Measurements from ENCODE around the gene EN1.

EN1 gene

GRCh38 chr2:118855451-118856279, 8.2 kb upstream of the EN1 start:
- DNase-seq = peak; percentile 72 to 84

DNA sequence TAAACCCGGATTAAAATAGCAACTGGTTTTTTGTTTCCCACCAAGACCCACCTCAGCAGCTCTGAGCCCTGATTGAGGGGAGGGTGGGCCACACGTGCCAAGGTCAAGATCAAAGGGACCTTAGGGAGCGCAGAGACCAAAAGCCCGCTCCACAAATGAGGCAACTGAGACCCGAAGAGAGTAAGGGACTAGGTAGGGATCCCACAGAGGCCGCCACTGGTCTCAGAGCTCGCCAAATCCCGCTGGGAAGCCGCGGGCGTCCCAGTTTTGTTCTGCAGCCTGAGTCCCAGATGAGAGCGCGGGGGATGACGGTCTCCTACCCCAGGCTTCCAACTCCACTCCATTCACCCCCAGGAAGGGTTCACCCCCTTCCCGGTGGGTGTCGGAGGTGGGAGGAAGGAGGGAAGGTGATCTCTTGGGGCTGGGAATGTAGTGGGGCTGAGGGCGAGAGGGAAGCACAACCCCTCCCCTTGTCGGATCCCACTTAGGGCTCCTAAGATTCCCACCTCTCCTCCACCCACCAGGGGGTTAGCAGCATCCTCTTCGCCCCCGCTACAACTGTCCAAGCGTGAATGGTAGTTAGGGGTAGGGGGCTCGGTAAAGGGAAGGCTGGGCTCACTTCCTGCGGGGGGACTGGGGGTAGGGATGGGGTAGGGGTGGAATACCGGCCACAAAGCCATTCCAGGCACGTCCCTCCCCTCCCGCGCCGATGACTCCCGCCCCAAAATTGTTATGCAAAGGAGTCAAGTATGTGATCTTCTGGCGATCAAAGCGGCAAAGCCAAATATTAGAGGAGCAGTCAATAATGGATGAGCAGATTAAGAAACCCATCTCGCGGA, 7.3 kb upstream of the EN1 start:
- no peak for DNase-seq

DNA sequence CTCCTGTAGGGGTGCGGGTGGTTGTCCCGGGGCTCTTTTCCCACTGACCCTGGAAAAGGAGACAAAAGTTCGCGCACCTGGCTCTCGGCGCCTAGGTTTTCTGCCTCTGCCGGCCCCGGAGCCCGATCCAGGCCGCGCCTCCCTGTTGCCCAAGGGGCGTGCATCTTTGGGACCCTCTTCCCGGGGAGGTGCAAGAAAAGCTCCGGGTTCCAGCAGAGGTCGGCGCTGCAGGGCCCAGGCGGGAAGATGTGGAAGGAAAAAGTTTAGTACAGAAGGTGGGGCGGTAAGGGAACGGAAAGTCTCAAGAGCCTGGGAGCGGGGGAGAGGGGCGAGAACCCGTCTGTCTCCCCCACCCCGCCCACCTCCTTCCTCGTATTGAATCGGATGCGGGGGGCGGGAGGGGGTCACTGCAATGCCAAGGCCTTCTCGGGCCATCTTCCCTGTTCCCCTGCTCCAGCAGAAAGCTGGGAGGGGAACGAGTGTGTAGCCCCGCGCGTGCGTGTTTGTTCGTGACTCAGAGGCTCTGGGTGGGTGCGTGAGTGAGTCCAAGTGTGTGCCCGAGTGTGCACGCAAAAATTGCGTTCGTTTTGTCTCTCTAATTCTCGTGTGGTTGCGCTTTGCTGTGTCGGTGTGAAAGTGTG, 6.3 kb upstream of the EN1 start:
- DNase-seq = no peak

- no peak for DNase-seq
Observed at GRCh38 chr2:118853129-118853640, 5.7 kb upstream of the EN1 start.

DNA sequence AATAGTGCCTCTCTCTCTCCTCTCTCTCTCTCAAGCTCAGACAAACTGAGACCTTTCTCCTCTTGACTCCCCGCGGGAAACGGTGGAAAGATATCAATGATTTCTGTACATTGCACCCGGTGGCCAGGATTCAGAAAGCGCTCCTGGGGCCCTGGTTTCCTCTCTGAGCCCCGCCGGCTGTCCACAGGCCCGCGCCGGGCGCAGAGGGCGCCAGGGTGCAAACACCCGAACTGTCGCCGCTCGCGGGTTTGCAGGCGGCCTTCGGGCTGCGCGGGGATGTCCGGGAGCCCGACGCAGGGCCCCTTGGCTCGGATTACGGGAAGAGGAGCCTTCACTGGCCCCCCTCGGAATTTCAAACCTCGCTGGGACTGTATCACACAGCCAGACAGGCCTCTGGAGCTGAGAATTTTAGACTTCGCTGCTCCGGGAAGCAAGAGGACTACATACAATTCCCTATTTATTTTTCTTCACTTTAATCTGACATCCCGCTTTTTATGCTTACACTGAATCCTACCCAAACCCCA, 5.2 kb upstream of the EN1 start:
- no peak for DNase-seq

DNA sequence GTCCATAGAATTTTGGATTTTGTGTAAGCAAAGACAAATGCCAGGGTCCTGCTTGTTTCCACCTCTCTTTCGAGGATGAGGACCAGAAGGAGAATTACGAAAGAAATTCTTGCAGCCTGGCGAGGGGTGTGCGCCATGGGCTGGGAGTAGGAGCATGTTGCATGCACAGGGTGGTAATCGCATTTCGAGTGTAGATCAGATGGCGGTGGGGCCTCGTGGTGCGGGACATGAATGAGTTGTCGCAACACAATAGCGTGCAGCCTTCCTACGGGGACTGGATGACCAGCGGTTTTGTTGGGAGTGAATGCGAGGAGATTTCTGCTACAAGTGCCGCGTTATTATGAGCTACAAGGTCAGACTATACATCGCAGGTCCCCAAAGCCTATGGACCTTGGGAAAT, 4.2 kb upstream of the EN1 start:
- no peak for DNase-seq

GRCh38 chr2:118850901-118851415, 3.5 kb upstream of the EN1 start:
- no peak for DNase-seq

DNA sequence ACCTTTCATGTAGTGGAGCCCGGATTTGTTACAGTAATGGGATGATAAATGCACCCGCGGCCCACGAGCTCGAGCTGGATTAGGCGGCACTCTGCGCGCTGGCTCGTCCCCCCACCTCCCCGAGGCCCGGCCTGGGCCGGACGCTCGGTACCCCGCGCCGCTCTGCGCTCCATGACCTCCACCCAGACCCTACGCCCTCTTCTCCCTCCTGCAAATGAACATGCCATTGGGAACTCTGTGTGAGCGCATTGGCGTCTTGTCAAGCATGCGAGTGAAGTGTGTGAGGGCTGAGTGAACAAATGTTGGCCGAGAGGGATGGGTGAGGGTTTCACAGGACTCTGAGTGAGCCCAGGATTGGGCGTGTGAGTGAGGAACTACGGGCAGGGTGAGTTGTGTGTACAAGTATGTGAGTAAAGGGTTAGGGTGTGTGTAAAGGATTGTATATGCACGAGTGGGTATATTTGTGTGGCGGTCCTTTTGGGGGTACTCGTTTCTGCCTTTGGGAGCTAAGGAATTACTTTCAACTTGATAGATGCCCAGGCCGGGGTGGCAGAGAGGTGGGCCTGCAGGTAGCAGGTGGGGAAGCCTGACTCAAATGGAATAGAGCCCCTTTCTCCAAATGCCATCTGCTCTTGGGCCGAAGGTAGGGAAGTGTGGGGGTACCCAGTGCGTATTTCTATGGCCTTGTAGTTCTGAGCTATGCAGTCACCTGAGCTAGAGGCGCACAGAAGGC, 2.9 kb upstream of the EN1 start:
- no peak for DNase-seq

DNA sequence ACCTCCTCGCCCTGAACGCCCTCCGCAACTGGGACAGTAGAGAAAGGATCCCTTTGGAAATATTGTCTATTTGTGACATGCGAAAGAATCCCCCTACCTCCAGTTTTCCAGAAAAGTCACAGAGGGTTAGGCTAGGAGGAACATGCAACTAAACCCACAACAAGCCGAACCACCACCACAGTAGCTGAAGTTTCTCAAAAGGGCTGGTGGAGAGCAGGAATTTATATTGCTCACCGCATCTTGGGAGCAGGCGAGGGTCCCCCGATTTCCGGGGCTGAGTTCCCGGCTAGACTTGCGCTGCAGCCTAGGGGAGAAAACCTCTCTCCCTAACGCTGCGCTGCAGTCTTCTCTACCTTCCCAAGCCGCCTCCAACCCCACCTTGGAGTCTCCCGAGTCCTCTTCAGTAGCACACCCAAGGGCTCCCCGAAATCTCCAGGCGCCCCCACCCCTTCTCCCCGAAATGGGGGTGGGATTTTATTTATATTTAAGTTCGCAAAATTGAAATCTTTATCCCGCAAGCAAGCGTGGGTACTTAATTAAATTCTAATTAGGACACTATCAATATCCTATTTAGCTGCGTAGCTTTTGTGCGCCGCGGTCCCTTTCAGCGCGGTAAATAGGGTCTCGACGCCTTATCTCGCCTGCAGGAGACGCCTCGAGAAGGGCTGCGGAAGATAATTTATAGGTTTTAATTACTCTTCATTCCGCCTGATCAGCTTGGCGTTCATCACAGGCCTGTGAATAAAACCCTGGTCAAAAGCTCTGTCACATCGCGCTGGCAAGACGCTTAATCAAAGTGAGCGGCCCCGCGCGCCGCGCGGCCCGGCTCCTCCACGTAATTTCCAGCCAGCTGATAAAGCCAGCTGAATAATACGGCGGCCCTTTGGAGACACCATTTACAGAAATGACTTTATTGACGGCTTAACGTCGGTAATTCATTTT, 2.0 kb upstream of the EN1 start:
- DNase-seq = no peak

- no peak for DNase-seq
Observed at GRCh38 chr2:118848381-118849225, 1.2 kb upstream of the EN1 start.

DNA sequence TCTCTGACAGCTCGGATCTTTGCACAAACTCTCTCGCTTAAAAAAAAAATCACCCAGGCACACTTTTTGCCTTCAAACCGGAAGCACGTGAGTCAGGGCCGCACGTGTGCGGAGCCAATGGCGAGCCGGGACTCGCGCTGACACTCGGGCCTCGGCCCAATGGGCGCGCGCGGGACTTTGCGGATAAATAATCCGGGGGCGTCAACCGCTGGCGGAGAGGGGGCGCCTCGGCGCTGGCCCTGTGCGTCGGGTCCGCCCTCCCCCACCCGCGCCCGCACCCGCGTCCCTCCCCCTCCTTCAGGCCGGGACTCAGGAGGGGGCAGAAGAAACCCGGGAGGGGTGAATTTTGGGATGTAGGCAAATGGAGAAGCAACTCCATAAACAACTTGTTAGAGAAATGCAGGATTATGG, 319 bp upstream of the EN1 start:
- no peak for DNase-seq

- no peak for DNase-seq
Observed at GRCh38 chr2:118846442-118846952, 951 bp downstream of the EN1 start.

- DNase-seq = no peak
Observed at GRCh38 chr2:118845522-118846441, 1.7 kb downstream of the EN1 start.

- DNase-seq = no peak
Observed at GRCh38 chr2:118845005-118845521, 2.4 kb downstream of the EN1 start.

GRCh38 chr2:118844261-118845004, 3.0 kb downstream of the EN1 start:
- no peak for DNase-seq

GRCh38 chr2:118843483-118844132, 3.8 kb downstream of the EN1 start:
- DNase-seq = no peak
